Prostate gland (tissue), 2 donors: ENCODE measurements around the gene MXRA5. TPM values are rescaled to one million over a fixed set of nuclear protein-coding genes. Genes with fewer than 3 reads are reported as not detected.

Experiments used
- DNase-seq: peaks from one replicate; pipeline ENCODE4 v3.0.0-alpha.2; 2019; ENCODE audit warnings: low spot score
- H3K27ac ChIP-seq, 2 donors: fragments of 200-600 bp; sonication (generic); 2 replicates each; pipeline ENCODE4 v1.5.1; 2017 to 2019
- H3K27me3 ChIP-seq: fragments of 200-600 bp; sonication (generic); replicated peaks from 2 replicates; pipeline ENCODE4 v1.5.1; 2019; ENCODE audit not compliant: insufficient read depth
- H3K36me3 ChIP-seq, 2 donors: fragments of 200-600 bp; sonication (generic); 1 replicate in 1 of 2; 2 replicates in 1 of 2; pipeline versions ENCODE4 v1.5.1 to v1.8.1; 2017 to 2019
- H3K4me1 ChIP-seq: fragments of 200-600 bp; sonication (generic); replicated peaks from 2 replicates; pipeline ENCODE4 v1.5.1; 2019
- H3K4me3 ChIP-seq, 2 donors: fragments of 200-600 bp; sonication (generic); 2 replicates each; pipeline ENCODE4 v1.5.1; 2017 to 2019
- H3K9me3 ChIP-seq: fragments of 200-600 bp; sonication (generic); 2 replicates; pipeline ENCODE4 v1.5.1; 2017
- CTCF ChIP-seq, 4 experiments: fragments of 200-600 bp in 2 of 4; fragments of 450-650 bp in 2 of 4; sonication (generic) in 2 of 4; IDR thresholded peaks; 1 replicate in 3 of 4; 2 replicates in 1 of 4; pipeline ENCODE4 v1.5.1; 2016 to 2019; ENCODE audit warnings: antibody characterized with exemption in 4 of 4, mild to moderate bottlenecking in 2 of 4, moderate library complexity in 2 of 4
- POLR2A ChIP-seq: fragments of 450-650 bp; IDR thresholded peaks from one replicate; pipeline ENCODE4 v1.6.1; 2016; ENCODE audit warnings: antibody characterized with exemption, mild to moderate bottlenecking
- POLR2AphosphoS5 ChIP-seq: sonication (generic); formaldehyde crosslinking; IDR thresholded peaks from one replicate; pipeline ENCODE4 v1.6.1; 2017; ENCODE audit warnings: antibody characterized with exemption
- WGBS: methylation state at CpG from one replicate; pipeline ENCODE4 v1.1.5; 2018; 5-methylcytosine and 5-hydroxymethylcytosine counted together
- intact Hi-C: fragments of 100-400 bp; cut with DNase I; formaldehyde crosslinking; loops from one replicate; pipeline ENCODE4 v1.14.2; 2022
- total RNA-seq, 2 donors: library from RNA; depleted of rRNA; stranded (reverse); fragments of >200 nt; gene quantifications; one replicate each; pipeline ENCODE4 v1.1.0, GENCODE V29; 2016

MXRA5 gene
- total RNA-seq, 2 donors from 2014 or later, result 7.4 to 13.1 TPM

- H3K27me3 ChIP-seq, result no peaks in the 10 kb centered on the region
- 36% methylated on average over 2 of the region's 2 CpGs for WGBS
- no peak overlapping the region for H3K4me3 ChIP-seq
- no peak for DNase-seq
- TF ChIP-seq POLR2A (no peak), POLR2AphosphoS5 (no peak), CTCF (IDR thresholded peaks at IDR 0.05) (no peak)
- intact Hi-C loops, result no loop called here
- H3K9me3 ChIP-seq, result no peaks in the 10 kb centered on the region
- no peak overlapping the region for H3K27ac ChIP-seq
- H3K4me1 ChIP-seq, result no peaks in the 10 kb centered on the region
- H3K36me3 ChIP-seq, result no peaks in the 10 kb centered on the region
Measured at GRCh38 chrX:3263681-3264126, 82.7 kb downstream of the MXRA5 start.

- Histone ChIP-seq H3K27ac (no peak overlapping the region), H3K4me1 (no peaks in the 10 kb centered on the region), H3K9me3 (no peaks in the 10 kb centered on the region), H3K36me3 (no peaks in the 10 kb centered on the region), H3K27me3 (no peaks in the 10 kb centered on the region), H3K4me3 (no peak overlapping the region)
- DNase-seq, result no peak
- intact Hi-C loops, result no loop called here
- WGBS, result 83% methylated on average over 1 of the region's 1 CpG
- TF ChIP-seq CTCF (IDR thresholded peaks at IDR 0.05) (no peak), POLR2A (no peak), POLR2AphosphoS5 (no peak)
Measured at GRCh38 chrX:3262901-3263300, 83.6 kb downstream of the MXRA5 start.
